B cell (primary cell): ENCODE results near the gene PRKD2. TPM values are rescaled to one million over a fixed set of nuclear protein-coding genes. Genes with fewer than 3 reads are reported as not detected.

Source experiments
- ATAC-seq: fragments of 200-7000 bp; cut with Tn5 transposase; one replicate; pipeline ENCODE4 v1.10.0; 2021; ENCODE audit warnings: low read depth, mild to moderate bottlenecking, moderate number of reproducible peaks, moderate library complexity
- CTCF ChIA-PET: fragments of 350-600 bp; sonication (Branson Sonifier 250); formaldehyde crosslinking; loops from one replicate; lab custom pipeline; 2021; ENCODE audit warnings: antibody characterized with exemption, inconsistent platforms; lab: Charles Lee
- POLR2A ChIA-PET: fragments of 350-600 bp; sonication (Branson Sonifier 250); formaldehyde crosslinking; loops from one replicate; lab custom pipeline; 2021; ENCODE audit warnings: antibody characterized with exemption; lab: Charles Lee
- DNase-seq: peaks from one replicate; pipeline ENCODE4 v3.0.0; 2013
- H2AFZ ChIP-seq: 2 replicates; pipeline ENCODE4 v1.6.1; 2012; ENCODE audit warnings: mild to moderate bottlenecking, low read depth, low read length; ENCODE audit not compliant: insufficient read depth, poor library complexity, severe bottlenecking
- H3K27ac ChIP-seq, 2 donors: 1 replicate in 1 of 2; 2 replicates in 1 of 2; pipeline ENCODE4 v1.5.1; 2012 to 2013; ENCODE audit warnings: low read length in 2 of 2, mild to moderate bottlenecking in 2 of 2, moderate library complexity in 1 of 2
- H3K27me3 ChIP-seq, 4 experiments: fragments of 200-600 bp in 1 of 4; sonication (generic) in 1 of 4; replicated peaks in 1 of 4; 1 replicate in 2 of 4; 2 replicates in 2 of 4; pipeline versions ENCODE4 v1.6.1 to v1.7.0; 2013 to 2016; ENCODE audit warnings: low read length in 3 of 4, mild to moderate bottlenecking in 2 of 4, mixed read lengths in 1 of 4, moderate library complexity in 1 of 4; ENCODE audit not compliant: insufficient read depth in 4 of 4, control insufficient read depth in 3 of 4; ENCODE audit errors: control extremely low read depth in 1 of 4
- H3K36me3 ChIP-seq, 2 experiments: replicated peaks in 1 of 2; 1 replicate in 1 of 2; 2 replicates in 1 of 2; pipeline versions ENCODE4 v1.6.1 to v1.7.1; 2013; ENCODE audit warnings: low read length in 1 of 2; ENCODE audit not compliant: insufficient read depth in 2 of 2, control insufficient read depth in 1 of 2; ENCODE audit errors: control extremely low read depth in 1 of 2, extremely low read depth in 1 of 2
- H3K4me1 ChIP-seq, 2 donors: fragments of 200-600 bp in 1 of 2; sonication (generic) in 1 of 2; 1 replicate in 1 of 2; 2 replicates in 1 of 2; pipeline versions ENCODE4 v1.5.1 to v1.6.1; 2013 to 2017; ENCODE audit warnings: low read length in 2 of 2; ENCODE audit not compliant: control insufficient read depth in 2 of 2, insufficient read depth in 2 of 2
- H3K4me2 ChIP-seq: replicated peaks from 2 replicates; pipeline ENCODE3; 2012; ENCODE audit warnings: mild to moderate bottlenecking, low read depth, low read length; ENCODE audit not compliant: poor library complexity, severe bottlenecking
- H3K4me3 ChIP-seq, 5 experiments: fragments of 200-600 bp in 1 of 5; sonication (generic) in 1 of 5; 1 replicate in 3 of 5; 2 replicates in 2 of 5; pipeline versions ENCODE4 v1.5.1 to v1.7.0; 2011 to 2016; ENCODE audit warnings: low read length in 4 of 5, mild to moderate bottlenecking in 4 of 5, low read depth in 2 of 5, control low read depth in 1 of 5, moderate library complexity in 1 of 5; ENCODE audit not compliant: insufficient read depth in 1 of 5; ENCODE audit errors: control extremely low read depth in 1 of 5, extremely low read depth in 1 of 5
- H3K79me2 ChIP-seq: fragments of 200-600 bp; sonication (generic); one replicate; pipeline ENCODE4 v1.6.0; 2016; ENCODE audit warnings: low read length; ENCODE audit not compliant: control insufficient read depth, insufficient read depth
- H3K9ac ChIP-seq: fragments of 200-600 bp; sonication (generic); 2 replicates; pipeline ENCODE4 v1.6.1; 2017; ENCODE audit warnings: mild to moderate bottlenecking, low read length, moderate library complexity
- H3K9me3 ChIP-seq, 3 donors: one replicate each; pipeline versions ENCODE4 v1.6.1 to v1.7.1; 2013; ENCODE audit warnings: low read length in 2 of 3; ENCODE audit not compliant: control insufficient read depth in 2 of 3, insufficient read depth in 1 of 3; ENCODE audit errors: control extremely low read depth in 1 of 3
- H4K20me1 ChIP-seq: 2 replicates; pipeline ENCODE4 v1.6.0; 2012; ENCODE audit warnings: mild to moderate bottlenecking, low read length; ENCODE audit not compliant: insufficient read depth, control insufficient read depth, poor library complexity, severe bottlenecking
- H3K27ac Mint-ChIP-seq: one replicate; pipeline ENCODE4 v1.8.0; 2021; ENCODE audit warnings: mixed read lengths
- H3K27me3 Mint-ChIP-seq: one replicate; pipeline ENCODE4 v1.8.0; 2021; ENCODE audit warnings: mixed read lengths
- H3K4me1 Mint-ChIP-seq: one replicate; pipeline ENCODE4 v1.8.0; 2021; ENCODE audit warnings: mixed read lengths
- H3K4me3 Mint-ChIP-seq: one replicate; pipeline ENCODE4 v1.8.0; 2021; ENCODE audit warnings: mixed read lengths
- H3K9me3 Mint-ChIP-seq: one replicate; pipeline ENCODE4 v1.8.0; 2022; ENCODE audit warnings: mixed read lengths; ENCODE audit not compliant: insufficient read depth
- EZH2 ChIP-seq: IDR thresholded peaks from 2 replicates; pipeline ENCODE4 v1.6.1; 2012; ENCODE audit warnings: borderline replicate concordance, low read depth, mild to moderate bottlenecking, moderate library complexity, low read length; ENCODE audit not compliant: insufficient read depth, poor library complexity, severe bottlenecking
- WGBS: methylation state at CpG from one replicate; pipeline ENCODE4 v1.1.5; 2013; ENCODE audit warnings: missing lambda C conversion rate; ENCODE audit not compliant: insufficient coverage; 5-methylcytosine and 5-hydroxymethylcytosine counted together
- intact Hi-C: fragments of 100-400 bp; cut with micrococcal nuclease; formaldehyde crosslinking; loops from one replicate; pipeline ENCODE4 v1.10.0; 2022
- polyA plus RNA-seq: library from polyadenylated mRNA; depleted of rRNA; stranded (reverse); fragments of >200 nt; gene quantifications from 2 replicates; pipeline ENCODE4 v1.2.3, GENCODE V29; 2012
- total RNA-seq, 2 donors: library from RNA; stranded (reverse); fragments of 120-200 nt in 1 of 2; gene quantifications; 1 replicate in 1 of 2; 2 replicates in 1 of 2; pipeline versions ENCODE4 v1.2.3 to v1.2.4, GENCODE V29; 2013 to 2022
- TF ChIP-seq, protein P1 (sequence below): fragments of 200-600 bp; IDR thresholded peaks from one replicate; pipeline ENCODE4 v1.8.0; 2022; ENCODE audit warnings: antibody characterized with exemption, mild to moderate bottlenecking

The PRKD2 gene
- total and polyA plus RNA-seq, 2 donors (not counting 1 experiment from before 2014, with no cell fraction given): 192 to 208 TPM

DNA sequence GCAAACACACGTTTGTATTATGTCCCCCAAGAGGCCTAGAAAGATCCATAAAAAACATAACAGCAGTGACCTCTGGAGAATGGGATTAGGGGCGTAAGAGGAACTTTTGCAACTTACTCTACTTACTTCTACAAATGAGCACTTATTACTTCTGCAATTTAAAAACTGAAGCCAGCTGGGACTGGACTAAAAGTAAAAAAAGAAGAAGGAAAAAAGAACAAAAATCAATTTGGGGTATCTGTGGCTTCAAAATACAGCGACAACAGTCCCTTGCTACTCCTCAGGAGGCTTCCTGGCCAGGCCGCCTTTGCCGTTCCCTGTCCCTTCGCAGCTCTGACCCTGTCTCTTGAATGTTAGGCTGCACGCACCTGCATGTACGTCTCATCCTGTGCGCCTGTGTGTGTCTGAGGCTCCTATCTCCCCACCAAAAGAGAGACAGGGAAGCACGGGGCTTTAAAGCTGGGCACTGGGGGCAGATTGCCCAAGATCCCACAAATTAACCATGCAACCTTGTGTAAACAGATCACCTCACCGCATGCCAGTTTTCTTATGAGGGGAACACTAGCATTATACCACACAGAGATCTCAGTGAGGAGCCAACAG is 16.9 kb upstream of the PRKD2 start:
- Mint-ChIP-seq H3K27me3 (no peaks in the 10 kb centered on the region), H3K9me3 (no peaks in the 10 kb centered on the region), H3K27ac (no peak overlapping the region), H3K4me3 (no peak overlapping the region), H3K4me1 (peaks cover 17% of the 10 kb centered on the region)
- Histone ChIP-seq H3K36me3 (peaks cover 4 to 80% of the 10 kb centered on the region in 2 experiments), H3K4me2 (no peak overlapping the region), H2AFZ (no peak overlapping the region), H3K4me1 (peaks cover 2 to 3% of the 10 kb centered on the region in 2 donors), H3K4me3 (no peak overlapping the region), H3K27ac (no peak overlapping the region), H4K20me1 (peaks cover 63% of the 10 kb centered on the region), H3K27me3 (no peaks in the 10 kb centered on the region), H3K79me2 (peaks cover 48% of the 10 kb centered on the region), H3K9ac (no peak overlapping the region), H3K9me3 (no peaks in the 10 kb centered on the region)
- TF ChIP-seq EZH2: no peak
- TF ChIP-seq, protein P1, sequence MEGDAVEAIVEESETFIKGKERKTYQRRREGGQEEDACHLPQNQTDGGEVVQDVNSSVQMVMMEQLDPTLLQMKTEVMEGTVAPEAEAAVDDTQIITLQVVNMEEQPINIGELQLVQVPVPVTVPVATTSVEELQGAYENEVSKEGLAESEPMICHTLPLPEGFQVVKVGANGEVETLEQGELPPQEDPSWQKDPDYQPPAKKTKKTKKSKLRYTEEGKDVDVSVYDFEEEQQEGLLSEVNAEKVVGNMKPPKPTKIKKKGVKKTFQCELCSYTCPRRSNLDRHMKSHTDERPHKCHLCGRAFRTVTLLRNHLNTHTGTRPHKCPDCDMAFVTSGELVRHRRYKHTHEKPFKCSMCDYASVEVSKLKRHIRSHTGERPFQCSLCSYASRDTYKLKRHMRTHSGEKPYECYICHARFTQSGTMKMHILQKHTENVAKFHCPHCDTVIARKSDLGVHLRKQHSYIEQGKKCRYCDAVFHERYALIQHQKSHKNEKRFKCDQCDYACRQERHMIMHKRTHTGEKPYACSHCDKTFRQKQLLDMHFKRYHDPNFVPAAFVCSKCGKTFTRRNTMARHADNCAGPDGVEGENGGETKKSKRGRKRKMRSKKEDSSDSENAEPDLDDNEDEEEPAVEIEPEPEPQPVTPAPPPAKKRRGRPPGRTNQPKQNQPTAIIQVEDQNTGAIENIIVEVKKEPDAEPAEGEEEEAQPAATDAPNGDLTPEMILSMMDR: no peak
- CTCF ChIA-PET: interaction anchor here (0.6 to 1.6 kb wide), 5 partner anchors 11 to 196 kb away, joined by 3 to 12 read pairs (median 3); no protein-coding TSS in a partner anchor
- POLR2A ChIA-PET: interaction anchor here (0.6 kb wide), 1 partner anchor 325 kb away, joined by 4 read pairs; no protein-coding TSS in a partner anchor
- DNase-seq (no peak), ATAC-seq (no peak)
- intact Hi-C loops: no loop called here
- 96% methylated on average over 7 of the region's 11 CpGs for WGBS
